Caki2 (cell line): ENCODE measurements around the gene FOXJ1. TPM values are rescaled to one million over a fixed set of nuclear protein-coding genes. Genes with fewer than 3 reads are reported as not detected.

ENCODE experiments used
- DNase-seq: peaks from one replicate; pipeline ENCODE4 v3.0.0-alpha.2; 2015; ENCODE audit warnings: low read depth
- in situ Hi-C: cut with HindIII; loops from 2 replicates; pipeline ENCODE4 v1.10.0; 2016; ENCODE audit warnings: low sequenced_read_pairs, low pct_unique_long_range_greater_than_20kb, mixed read lengths
- total RNA-seq: library from RNA; depleted of rRNA; stranded (reverse); fragments of >200 nt; shearing (Covaris generic); gene quantifications from 2 replicates; pipeline ENCODE4 v1.2.3, GENCODE V29; 2014; ENCODE audit warnings: low replicate concordance

The FOXJ1 gene
- total RNA-seq, 1 experiment from 2014 or later = not detected

DNA sequence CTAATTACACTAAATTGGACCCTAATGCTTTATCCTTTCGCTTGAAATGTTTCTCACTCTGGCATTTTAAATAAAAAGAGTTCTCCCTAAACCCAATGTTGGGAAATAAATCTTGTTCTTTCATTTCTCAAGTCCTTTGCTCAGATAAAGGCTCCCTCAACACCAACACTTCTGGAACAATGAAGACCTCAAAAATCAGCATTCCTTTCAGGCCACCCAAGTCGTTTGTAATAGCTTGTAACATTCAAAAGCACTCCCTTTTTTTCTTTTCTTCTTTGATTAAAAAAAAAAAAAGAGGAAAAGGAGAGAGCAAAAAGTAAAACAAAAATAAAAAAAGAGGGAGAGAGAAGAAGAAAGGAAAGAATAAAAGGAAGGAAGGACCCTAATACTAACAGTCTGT lies 23.3 kb upstream of the FOXJ1 start:
- in situ Hi-C loops = no loop called here
- DNase-seq = no peak

- no peak for DNase-seq
- in situ Hi-C loops = no loop called here
Observed at GRCh38 chr17:76163919-76164318, 22.9 kb upstream of the FOXJ1 start.

DNA sequence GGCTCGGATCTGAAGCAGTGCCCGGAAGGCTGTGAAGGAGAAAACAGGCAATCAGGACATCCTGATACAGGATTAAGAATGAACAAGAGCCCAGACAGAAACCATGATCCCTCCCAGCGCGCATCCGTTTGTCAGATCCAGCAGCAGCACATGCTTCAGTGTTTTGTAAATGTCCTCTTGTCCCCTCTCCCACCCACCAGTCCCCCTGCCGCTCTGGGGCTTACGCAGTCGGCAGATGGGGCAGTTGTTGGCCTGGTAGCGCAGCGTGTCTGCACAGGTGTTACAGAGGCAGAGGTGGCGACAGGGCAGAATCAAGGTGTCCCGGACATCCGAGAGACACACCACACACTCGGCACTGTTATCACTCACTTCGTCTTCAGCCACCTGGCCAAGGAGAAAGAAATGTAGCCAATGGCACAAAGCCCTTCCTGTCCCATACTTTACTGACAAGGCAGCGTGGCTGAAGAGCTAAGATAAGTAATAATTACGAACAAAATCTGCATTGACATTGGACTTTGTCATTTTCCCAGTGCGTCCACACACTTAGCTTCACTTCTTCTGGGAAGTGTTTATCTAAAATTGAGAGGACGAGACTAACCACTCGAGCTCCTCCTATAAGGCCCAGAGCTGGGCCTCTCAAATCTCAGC lies 20.7 kb upstream of the FOXJ1 start:
- DNase-seq = no peak
- in situ Hi-C loops = no loop called here

- in situ Hi-C loops = no loop called here
Observed at GRCh38 chr17:76160896-76161528, 20.0 kb upstream of the FOXJ1 start.

DNA sequence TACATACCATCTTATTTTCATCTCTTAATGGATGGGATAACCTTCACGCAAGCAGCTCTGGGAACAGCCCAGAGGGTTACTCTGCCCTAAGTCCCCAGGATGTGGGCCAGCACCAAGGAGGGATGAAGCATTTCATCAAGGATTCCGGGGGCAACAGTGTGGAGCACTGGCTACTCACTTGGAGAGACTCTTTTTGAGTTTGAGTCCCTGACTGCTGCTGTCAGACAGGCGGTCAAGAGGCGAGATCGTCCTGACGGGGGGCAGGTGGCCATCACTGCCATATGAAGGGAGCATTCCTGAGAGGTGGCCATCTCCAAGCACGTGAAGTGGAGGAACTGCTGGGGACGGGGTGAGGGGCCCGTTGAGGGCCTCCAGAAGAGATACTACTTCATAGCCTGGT lies 18.1 kb upstream of the FOXJ1 start:
- no peak for DNase-seq
- in situ Hi-C loops = no loop called here

More at GRCh38 chr17:76160896-76161528, 20.0 kb upstream of the FOXJ1 start:
- no peak for DNase-seq

DNA sequence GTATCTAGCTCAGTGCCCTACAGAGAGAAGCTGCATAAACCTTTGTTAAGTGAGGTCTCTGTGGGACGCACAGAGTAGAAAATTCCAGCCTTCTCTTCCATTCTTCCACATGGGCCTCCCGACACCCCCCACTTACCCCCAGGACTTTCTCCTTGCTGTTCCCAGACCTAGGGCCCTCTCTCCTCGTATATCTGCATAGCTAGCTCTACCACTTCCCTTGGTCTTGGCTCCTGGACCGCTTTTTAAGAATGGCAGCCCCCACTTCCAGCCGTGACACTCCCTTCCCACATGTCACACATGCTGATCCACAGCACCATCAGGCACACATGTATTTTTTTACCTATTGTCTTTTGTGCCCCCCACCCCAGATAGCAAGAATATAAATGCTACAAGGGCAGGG lies 16.7 kb upstream of the FOXJ1 start:
- in situ Hi-C loops = no loop called here
- DNase-seq = no peak

DNA sequence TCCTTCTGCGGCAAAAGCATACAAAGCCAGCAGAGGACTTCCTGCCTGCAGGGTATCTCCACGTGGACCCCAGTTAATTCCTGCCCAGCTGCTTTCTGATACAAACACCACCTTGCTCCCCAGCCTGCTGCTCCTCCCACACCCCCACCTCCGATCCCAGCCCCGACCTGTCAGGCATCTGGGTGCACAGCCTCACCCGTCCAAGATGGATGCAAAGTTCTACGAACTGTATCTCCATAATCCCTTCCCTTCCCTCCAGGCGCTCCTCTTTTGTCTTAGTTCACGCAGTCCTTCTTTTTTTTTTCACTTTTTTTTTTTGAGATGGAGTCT lies 15.6 kb upstream of the FOXJ1 start:
- no peak for DNase-seq
- in situ Hi-C loops = no loop called here

DNA sequence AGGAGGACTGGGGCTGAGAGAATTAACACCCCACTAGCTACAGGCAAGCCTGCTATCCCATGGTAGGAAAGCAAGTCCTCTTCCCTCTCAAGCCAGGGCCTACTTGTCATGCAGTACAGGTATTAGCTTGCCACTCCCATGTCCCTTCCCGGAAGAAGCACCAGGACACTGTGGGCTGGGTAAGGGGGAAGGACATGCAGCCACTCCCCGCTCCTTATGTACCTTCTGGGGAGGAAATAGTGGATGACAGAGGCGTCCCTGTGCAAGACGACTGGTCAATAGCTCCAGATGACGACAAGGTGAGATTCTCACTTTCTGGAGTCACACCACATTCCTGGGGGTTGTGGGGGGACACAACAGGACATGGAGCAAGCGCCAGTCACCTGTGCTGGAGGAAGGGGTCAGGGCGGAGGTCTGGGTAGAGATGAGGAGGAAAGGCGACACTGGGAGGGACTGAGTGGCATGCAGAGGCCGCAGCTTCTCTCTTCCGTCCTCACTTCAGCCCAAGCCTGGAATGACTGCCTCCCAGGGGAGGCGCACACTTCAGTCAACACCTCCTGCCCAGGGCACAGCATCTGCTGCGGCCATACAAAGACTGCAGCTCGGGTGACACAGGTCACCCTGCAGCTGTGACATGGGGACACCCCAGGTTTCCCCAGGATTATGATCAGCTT lies 15.1 kb upstream of the FOXJ1 start:
- in situ Hi-C loops = no loop called here
- DNase-seq = no peak

GRCh38 chr17:76154936-76155845 lies 14.1 kb upstream of the FOXJ1 start:
- no peak for DNase-seq
- in situ Hi-C loops = no loop called here

DNA sequence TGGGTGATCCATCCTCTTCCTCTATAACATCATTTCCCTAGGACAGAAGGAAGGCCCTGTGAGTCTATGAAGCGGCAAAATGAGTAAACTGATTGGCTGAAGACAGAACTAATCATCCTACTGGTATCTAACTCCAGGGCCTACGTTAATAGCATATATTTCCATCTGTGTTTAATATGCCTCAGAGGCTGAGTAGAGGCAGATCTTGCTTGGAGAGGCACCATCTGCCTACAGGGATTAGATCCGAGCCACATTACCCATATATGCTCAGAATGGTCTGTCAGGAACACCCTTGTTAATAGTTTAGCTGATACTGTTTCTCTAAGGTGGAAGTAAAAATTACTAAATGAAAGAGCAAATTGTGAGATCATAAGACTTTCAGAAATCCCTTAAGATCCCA lies 13.2 kb upstream of the FOXJ1 start:
- no peak for DNase-seq
- in situ Hi-C loops = no loop called here

DNA sequence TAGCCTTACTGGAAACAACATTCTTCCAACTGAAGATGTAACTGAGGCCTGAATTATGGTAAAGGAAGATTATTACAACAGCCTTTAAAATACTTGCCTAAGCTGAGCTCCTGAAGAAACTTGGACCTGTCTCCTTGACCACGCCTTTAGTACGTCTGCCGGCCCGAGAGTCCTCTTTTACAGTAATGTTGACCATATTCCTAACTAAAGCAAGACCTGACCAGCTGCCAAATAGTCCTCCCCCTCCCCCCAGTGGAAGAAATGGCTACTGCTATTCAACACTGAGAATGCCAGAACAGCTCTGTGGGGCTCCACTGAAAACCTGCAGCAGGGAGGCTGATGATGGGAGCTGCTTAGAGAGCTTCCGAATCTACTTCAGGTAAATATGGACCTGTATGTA lies 12.6 kb upstream of the FOXJ1 start:
- in situ Hi-C loops = no loop called here
- no peak for DNase-seq

DNA sequence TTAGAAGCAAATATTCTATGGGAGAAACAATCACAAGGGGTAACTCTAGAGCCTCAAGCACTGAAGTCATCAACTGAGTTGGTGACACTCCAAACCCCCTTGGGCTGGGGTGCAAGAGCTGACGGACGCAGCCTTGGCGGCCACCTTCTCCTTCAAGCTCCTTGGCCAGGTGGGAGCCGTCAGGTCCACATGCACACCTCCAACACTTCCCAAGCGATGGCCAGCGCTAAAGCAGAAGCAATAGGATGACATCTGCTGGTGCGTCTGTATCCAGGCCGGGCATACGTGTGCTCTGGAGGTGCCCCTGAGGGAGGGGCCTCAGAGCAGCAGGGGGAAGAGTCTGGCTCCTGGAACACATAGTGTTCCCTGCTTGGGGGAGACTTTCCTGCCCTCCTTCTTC lies 12.2 kb upstream of the FOXJ1 start:
- DNase-seq = no peak
- in situ Hi-C loops = no loop called here

DNA sequence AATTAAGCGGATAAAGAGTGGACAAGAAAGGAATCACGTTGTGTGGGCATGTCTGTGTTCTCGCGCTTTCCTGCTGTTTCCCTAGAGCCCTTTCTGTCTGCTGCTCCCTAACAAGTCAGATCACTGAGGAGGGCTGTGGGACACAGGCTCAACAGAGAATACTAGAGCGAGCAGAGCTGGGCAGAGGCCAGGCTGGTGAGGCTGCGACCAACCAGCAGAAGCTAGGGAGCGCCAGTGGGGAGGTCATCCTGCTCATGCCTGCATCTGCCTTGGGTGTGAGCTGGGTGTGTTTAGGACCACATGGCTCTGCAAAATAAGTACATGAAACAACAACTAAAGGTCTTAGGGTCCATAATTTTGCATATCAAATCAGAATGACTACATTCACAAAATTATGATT lies 11.5 kb upstream of the FOXJ1 start:
- DNase-seq = no peak
- in situ Hi-C loops = no loop called here

- no peak for DNase-seq
- in situ Hi-C loops = no loop called here
Observed at GRCh38 chr17:76151896-76152454, 10.9 kb upstream of the FOXJ1 start.

- DNase-seq = no peak
- in situ Hi-C loops = no loop called here
Observed at GRCh38 chr17:76150712-76151622, 9.9 kb upstream of the FOXJ1 start.

DNA sequence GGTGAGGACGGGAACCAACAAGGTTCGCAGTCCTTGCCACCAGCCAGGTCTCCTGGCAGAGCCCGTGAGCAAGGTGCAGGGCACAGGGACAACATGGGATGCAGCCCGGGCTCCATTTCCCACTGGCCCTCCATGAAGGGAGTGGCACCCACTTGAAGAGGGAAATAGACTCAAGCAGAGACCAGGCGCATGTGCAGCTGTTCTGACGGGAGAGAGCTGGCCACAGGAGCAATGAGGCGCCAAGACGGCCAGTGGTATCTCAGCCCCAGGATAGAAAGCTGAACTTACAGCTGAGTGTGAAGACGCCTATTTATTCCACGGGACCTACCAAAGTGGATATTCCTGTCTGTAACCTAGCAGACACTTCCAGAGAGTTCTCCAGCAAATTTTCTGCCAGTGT lies 8.2 kb upstream of the FOXJ1 start:
- in situ Hi-C loops = no loop called here
- no peak for DNase-seq

GRCh38 chr17:76148015-76148326 lies 6.9 kb upstream of the FOXJ1 start:
- in situ Hi-C loops = no loop called here
- no peak for DNase-seq
